Measurements from ENCODE around the gene ZNF536. TPM values are rescaled to one million over a fixed set of nuclear protein-coding genes. Genes with fewer than 3 reads are reported as not detected.
"Not testable (repeated sequence)": the region's sequence is repeated elsewhere in the genome, so short reads cannot be mapped to it uniquely, and the experiment has no call there.

The ZNF536 gene
- total RNA-seq, 6 experiments from 2014 or later = not detected

GRCh38 chr19:30490760-30491159, 118.6 kb downstream of the ZNF536 start:
- no peak for TF ChIP-seq CTCF (IDR thresholded peaks at IDR 0.05)
- Mint-ChIP-seq H3K27me3 (ENCODE audit: insufficient read depth) (no peaks in the 10 kb centered on the region; the same call in 1 of the 2 replicates), H3K4me1 (ENCODE audit: low read depth) (no peaks in the 10 kb centered on the region), H3K36me3 (ENCODE audit: low read depth) (peaks cover 4% of the 10 kb centered on the region; the same call in 1 of the 2 replicates), H3K4me3 (no peak overlapping the region), H3K27ac (no peak overlapping the region), H3K9me3 (peaks cover 59% of the 10 kb centered on the region)
- DNase-seq = no peak

GRCh38 chr19:30492586-30493270, 120.5 kb downstream of the ZNF536 start:
- no peak for TF ChIP-seq CTCF (IDR thresholded peaks at IDR 0.05)
- Mint-ChIP-seq H3K4me1 (ENCODE audit: low read depth) (no peaks in the 10 kb centered on the region), H3K36me3 (ENCODE audit: low read depth) (peaks cover 4% of the 10 kb centered on the region; the same call in 1 of the 2 replicates), H3K4me3 (no peak overlapping the region), H3K27me3 (ENCODE audit: insufficient read depth) (no peaks in the 10 kb centered on the region; the same call in 1 of the 2 replicates), H3K9me3 (peaks cover 50% of the 10 kb centered on the region), H3K27ac (no peak overlapping the region)
- no peak for DNase-seq

- no peak for DNase-seq
- Mint-ChIP-seq H3K36me3 (ENCODE audit: low read depth) (peaks cover 4% of the 10 kb centered on the region; the same call in 1 of the 2 replicates), H3K27me3 (ENCODE audit: insufficient read depth) (no peaks in the 10 kb centered on the region; the same call in 1 of the 2 replicates), H3K27ac (no peak overlapping the region), H3K9me3 (peaks cover 32% of the 10 kb centered on the region), H3K4me1 (ENCODE audit: low read depth) (no peaks in the 10 kb centered on the region), H3K4me3 (no peak overlapping the region)
- TF ChIP-seq CTCF (IDR thresholded peaks at IDR 0.05) = no peak
These were observed 124.8 kb downstream of the ZNF536 start for GRCh38 chr19:30497034-30497433.

- H3K9me3 Mint-ChIP-seq = peaks cover 37% of the 10 kb centered on the region
- H3K27me3 Mint-ChIP-seq (ENCODE audit: insufficient read depth); DNase-seq; H3K27ac Mint-ChIP-seq; H3K4me1 Mint-ChIP-seq (ENCODE audit: low read depth); H3K36me3 Mint-ChIP-seq (ENCODE audit: low read depth); H3K4me3 Mint-ChIP-seq: not testable (repeated sequence)
These were observed 125.9 kb downstream of the ZNF536 start for GRCh38 chr19:30498085-30498484.

GRCh38 chr19:30498707-30499106, 126.5 kb downstream of the ZNF536 start:
- H3K27me3 Mint-ChIP-seq (ENCODE audit: insufficient read depth) = no peaks in the 10 kb centered on the region; the same call in 1 of the 2 replicates
- no peak for DNase-seq
- TF ChIP-seq CTCF (IDR thresholded peaks at IDR 0.05) = no peak
- H3K4me1 Mint-ChIP-seq (ENCODE audit: low read depth) = no peaks in the 10 kb centered on the region
- H3K27ac Mint-ChIP-seq = no peak overlapping the region
- peaks cover 33% of the 10 kb centered on the region for H3K9me3 Mint-ChIP-seq
- no peaks in the 10 kb centered on the region for H3K36me3 Mint-ChIP-seq (ENCODE audit: low read depth)
- no peak overlapping the region for H3K4me3 Mint-ChIP-seq

GRCh38 chr19:30504272-30504671, 132.1 kb downstream of the ZNF536 start:
- Mint-ChIP-seq H3K4me1 (ENCODE audit: low read depth) (no peaks in the 10 kb centered on the region), H3K27ac (no peak overlapping the region), H3K27me3 (ENCODE audit: insufficient read depth) (no peaks in the 10 kb centered on the region), H3K36me3 (ENCODE audit: low read depth) (no peaks in the 10 kb centered on the region), H3K4me3 (no peak overlapping the region), H3K9me3 (peaks cover 21% of the 10 kb centered on the region)
- DNase-seq = no peak
- no peak for TF ChIP-seq CTCF (IDR thresholded peaks at IDR 0.05)
